C4-2B (cell line): ENCODE data around the gene CTIF.

Source experiments
- ZFX ChIP-seq: fragments of 450-650 bp; IDR thresholded peaks from 2 replicates; pipeline ENCODE4 v1.6.1; 2017
- TF ChIP-seq, protein P1 (sequence below): fragments of 450-650 bp; conservative IDR thresholded peaks from 2 replicates; pipeline ENCODE4 v1.5.1; 2017; ENCODE audit warnings: mild to moderate bottlenecking

GRCh38 chr18:48709371-48710062 lies 170.7 kb downstream of the CTIF start:
- TF ChIP-seq, protein P1, sequence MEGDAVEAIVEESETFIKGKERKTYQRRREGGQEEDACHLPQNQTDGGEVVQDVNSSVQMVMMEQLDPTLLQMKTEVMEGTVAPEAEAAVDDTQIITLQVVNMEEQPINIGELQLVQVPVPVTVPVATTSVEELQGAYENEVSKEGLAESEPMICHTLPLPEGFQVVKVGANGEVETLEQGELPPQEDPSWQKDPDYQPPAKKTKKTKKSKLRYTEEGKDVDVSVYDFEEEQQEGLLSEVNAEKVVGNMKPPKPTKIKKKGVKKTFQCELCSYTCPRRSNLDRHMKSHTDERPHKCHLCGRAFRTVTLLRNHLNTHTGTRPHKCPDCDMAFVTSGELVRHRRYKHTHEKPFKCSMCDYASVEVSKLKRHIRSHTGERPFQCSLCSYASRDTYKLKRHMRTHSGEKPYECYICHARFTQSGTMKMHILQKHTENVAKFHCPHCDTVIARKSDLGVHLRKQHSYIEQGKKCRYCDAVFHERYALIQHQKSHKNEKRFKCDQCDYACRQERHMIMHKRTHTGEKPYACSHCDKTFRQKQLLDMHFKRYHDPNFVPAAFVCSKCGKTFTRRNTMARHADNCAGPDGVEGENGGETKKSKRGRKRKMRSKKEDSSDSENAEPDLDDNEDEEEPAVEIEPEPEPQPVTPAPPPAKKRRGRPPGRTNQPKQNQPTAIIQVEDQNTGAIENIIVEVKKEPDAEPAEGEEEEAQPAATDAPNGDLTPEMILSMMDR: no peak
- no peak for TF ChIP-seq ZFX
